Mesodermal cell (in vitro differentiated cells): ENCODE results near the gene MIPEP.

Experiments used
- H3K27ac ChIP-seq: 2 replicates; pipeline ENCODE4 v1.7.0; 2013; ENCODE audit warnings: mild to moderate bottlenecking, low read depth, low read length, moderate library complexity; ENCODE audit not compliant: severe bottlenecking
- H3K36me3 ChIP-seq: 2 replicates; pipeline ENCODE4 v1.7.1; 2013; ENCODE audit warnings: mild to moderate bottlenecking, low read length, moderate library complexity; ENCODE audit not compliant: control insufficient read depth, insufficient read depth
- H3K4me1 ChIP-seq: one replicate; pipeline ENCODE4 v1.7.1; 2013; ENCODE audit warnings: mild to moderate bottlenecking, low read length; ENCODE audit not compliant: insufficient read depth, control insufficient read depth, poor library complexity, severe bottlenecking
- H3K4me3 ChIP-seq: 2 replicates; pipeline ENCODE4 v1.7.0; 2013; ENCODE audit warnings: low read length, control low read depth, mild to moderate bottlenecking; ENCODE audit not compliant: insufficient read depth, poor library complexity, severe bottlenecking; ENCODE audit errors: extremely low read depth
- H3K9me3 ChIP-seq: 2 replicates; pipeline ENCODE4 v1.7.1; 2013; ENCODE audit warnings: mild to moderate bottlenecking, low read length, moderate library complexity; ENCODE audit not compliant: control insufficient read depth
- WGBS, 2 experiments: methylation state at CpG; one replicate each; pipeline ENCODE4 v1.1.5; 2013; ENCODE audit warnings: missing lambda C conversion rate in 2 of 2; ENCODE audit not compliant: insufficient coverage in 2 of 2; 5-methylcytosine and 5-hydroxymethylcytosine counted together

Gene MIPEP

DNA sequence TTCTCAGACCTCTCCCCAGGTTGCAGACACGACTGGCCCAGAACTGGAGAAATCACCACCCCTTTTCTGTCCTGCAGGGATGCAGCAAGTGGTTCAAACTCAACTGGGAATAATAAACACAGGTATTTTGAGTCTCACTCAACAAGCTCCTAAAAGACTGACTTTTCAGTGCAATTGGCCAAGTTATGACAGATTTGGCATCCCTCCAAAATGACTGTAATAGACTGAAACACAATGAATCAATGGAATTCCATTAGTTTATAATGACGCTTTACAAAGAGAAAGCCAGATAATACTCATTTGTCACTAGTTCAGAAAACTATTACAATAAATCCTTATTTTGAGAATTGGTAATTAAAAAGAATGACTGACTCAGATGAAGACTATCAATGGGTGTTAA lies 38.1 kb downstream of the MIPEP start:
- H3K27ac ChIP-seq = no peak overlapping the region
- 83 to 86% methylated on average over 1 of the region's 2 CpGs for whole genome bisulfite sequencing, 2 experiments
- no peaks in the 10 kb centered on the region for H3K9me3 ChIP-seq
- no peaks in the 10 kb centered on the region for H3K36me3 ChIP-seq
- H3K4me3 ChIP-seq = no peak overlapping the region
- peaks cover 3% of the 10 kb centered on the region for H3K4me1 ChIP-seq

- Histone ChIP-seq H3K9me3 (no peaks in the 10 kb centered on the region), H3K27ac (no peak overlapping the region), H3K4me1 (peaks cover 3% of the 10 kb centered on the region), H3K4me3 (no peak overlapping the region), H3K36me3 (no peaks in the 10 kb centered on the region)
- WGBS, 2 experiments = no CpG with 5 or more reads among the region's 1 CpG
These were observed 39.1 kb downstream of the MIPEP start for GRCh38 chr13:23850134-23850533.

DNA sequence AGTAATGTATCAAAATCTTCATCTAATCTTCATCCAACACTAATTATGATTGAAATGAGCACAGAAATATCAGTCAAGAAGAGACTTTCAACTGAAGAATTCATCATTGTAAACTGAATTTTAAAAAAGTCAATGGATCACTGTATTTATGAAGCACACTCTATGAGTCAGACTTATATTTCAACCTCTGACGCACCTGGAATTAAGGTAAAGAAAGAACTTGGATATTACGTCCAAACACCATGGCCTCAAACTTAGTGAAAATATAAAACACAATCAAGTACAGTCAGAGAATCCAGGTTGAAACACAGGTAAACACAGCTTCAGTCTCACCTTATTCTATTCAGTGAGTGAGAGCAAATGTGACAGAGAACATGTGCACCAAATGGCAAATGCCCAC lies 39.5 kb downstream of the MIPEP start:
- no peak overlapping the region for H3K4me3 ChIP-seq
- H3K9me3 ChIP-seq = no peaks in the 10 kb centered on the region
- peaks cover 3% of the 10 kb centered on the region for H3K4me1 ChIP-seq
- no peak overlapping the region for H3K27ac ChIP-seq
- 100% methylated on average over 1 of the region's 2 CpGs; no CpG with 5 or more reads in 1 of the 2 experiments for WGBS, 2 experiments
- H3K36me3 ChIP-seq = no peaks in the 10 kb centered on the region

- Histone ChIP-seq H3K27ac (no peak overlapping the region), H3K4me3 (no peak overlapping the region), H3K4me1 (peaks cover 3% of the 10 kb centered on the region), H3K36me3 (no peaks in the 10 kb centered on the region), H3K9me3 (no peaks in the 10 kb centered on the region)
- WGBS, 2 experiments = 80 to 85% methylated on average over 7 of the region's 8 CpGs
These were observed 40.5 kb downstream of the MIPEP start for GRCh38 chr13:23848646-23849141.

GRCh38 chr13:23848019-23848418 lies 41.2 kb downstream of the MIPEP start:
- peaks cover 3% of the 10 kb centered on the region for H3K4me1 ChIP-seq
- H3K4me3 ChIP-seq = no peak overlapping the region
- WGBS, 2 experiments = 86 to 94% methylated on average over 1 to 2 of the region's 2 CpGs
- no peaks in the 10 kb centered on the region for H3K9me3 ChIP-seq
- no peak overlapping the region for H3K27ac ChIP-seq
- no peaks in the 10 kb centered on the region for H3K36me3 ChIP-seq

DNA sequence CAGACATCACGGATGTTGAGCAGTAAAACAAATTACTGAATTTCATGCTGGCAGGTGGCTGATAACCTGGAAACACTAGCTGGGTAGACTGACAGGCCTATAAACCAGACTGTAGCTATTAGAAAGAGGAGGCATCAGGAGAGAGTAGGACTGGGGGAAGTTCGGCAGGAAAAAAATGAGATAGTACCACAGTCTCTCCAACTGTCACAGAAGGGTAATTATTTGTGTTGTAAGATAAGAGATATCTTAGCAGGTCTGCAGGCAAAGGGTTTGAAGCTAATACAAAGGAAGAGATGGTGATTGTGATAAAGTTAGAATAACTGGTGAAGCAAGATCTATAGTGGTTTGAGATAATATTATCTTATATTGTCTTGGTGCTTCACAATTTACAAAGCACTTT lies 41.7 kb downstream of the MIPEP start:
- Histone ChIP-seq H3K9me3 (no peaks in the 10 kb centered on the region), H3K27ac (no peak overlapping the region), H3K4me1 (peaks cover 3% of the 10 kb centered on the region), H3K4me3 (no peak overlapping the region), H3K36me3 (no peaks in the 10 kb centered on the region)
- WGBS, 2 experiments = 77 to 90% methylated on average over 2 of the region's 2 CpGs

DNA sequence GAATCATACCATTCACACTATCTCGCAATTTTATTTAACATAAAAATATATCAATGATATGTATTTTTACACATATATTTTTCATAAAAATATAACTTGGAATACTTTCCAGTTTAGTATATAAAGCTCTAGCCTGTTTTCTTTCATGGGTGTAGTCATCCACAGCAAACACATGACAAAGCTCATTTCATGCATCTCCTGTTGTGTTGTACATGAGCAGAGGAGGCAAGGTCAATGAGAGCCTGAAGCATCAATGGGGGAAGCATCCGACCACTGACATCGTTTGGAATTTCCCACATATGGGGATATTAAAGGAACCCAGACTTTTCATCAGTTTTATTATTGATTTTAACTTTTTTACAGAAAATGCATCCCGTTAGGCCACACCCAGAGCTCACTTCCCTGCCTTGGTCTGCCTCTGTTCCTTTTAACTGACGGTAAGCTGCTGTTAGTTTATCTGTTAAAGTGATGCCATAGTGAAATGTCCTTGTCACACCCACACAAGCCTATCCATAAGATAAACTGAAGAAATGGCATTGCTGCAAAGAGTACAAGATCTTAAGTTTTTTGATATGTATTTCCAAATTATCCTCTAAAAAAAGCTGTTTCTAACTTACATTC lies 44.0 kb downstream of the MIPEP start:
- Histone ChIP-seq H3K27ac (no peak overlapping the region), H3K4me3 (no peak overlapping the region), H3K4me1 (peaks cover 3% of the 10 kb centered on the region), H3K9me3 (no peaks in the 10 kb centered on the region), H3K36me3 (no peaks in the 10 kb centered on the region)
- no CpG with 5 or more reads among the region's 5 CpGs for WGBS, 2 experiments

DNA sequence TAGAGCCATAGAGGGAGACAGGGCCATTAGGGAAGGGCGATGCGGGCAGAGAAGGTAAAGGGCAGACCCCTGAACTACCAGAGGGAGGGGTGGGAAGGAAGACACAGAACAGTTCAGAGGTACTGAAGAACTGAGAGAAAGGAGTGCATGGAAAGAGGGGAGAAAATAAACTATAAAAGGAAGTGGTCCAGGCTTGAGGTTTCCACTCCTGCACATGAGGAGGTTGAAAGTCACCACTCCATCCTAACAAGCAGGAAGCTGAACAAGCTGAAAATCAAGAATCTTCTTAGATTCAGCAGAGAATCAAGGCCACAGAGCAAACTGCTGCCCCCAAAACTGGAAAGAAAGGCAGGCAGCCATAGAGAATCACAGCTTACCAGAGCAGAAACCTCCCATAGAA lies 45.1 kb downstream of the MIPEP start:
- WGBS, 2 experiments = 100% methylated on average over 2 of the region's 2 CpGs
- peaks cover 3% of the 10 kb centered on the region for H3K4me1 ChIP-seq

DNA sequence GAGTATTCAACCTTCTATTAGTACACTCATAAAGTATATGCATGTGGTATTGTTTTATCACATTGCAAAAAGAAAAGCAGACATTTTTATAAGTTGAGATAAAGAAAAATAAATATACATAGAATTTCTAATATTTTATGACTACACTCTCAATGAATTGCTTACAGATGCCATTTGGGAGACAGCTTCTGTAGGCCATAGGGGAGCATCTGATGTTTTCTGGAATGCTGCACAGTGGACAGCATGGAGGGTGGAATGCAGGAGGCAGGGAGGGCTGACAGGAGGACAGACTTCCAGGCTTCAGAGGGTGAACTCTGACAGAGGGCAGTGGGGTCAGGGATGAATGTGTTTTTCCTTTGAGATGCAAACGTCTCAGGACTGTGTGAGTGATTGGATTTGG lies 45.8 kb downstream of the MIPEP start:
- Histone ChIP-seq H3K36me3 (no peaks in the 10 kb centered on the region), H3K9me3 (no peaks in the 10 kb centered on the region), H3K4me1 (peaks cover 1% of the 10 kb centered on the region), H3K27ac (no peak overlapping the region), H3K4me3 (no peak overlapping the region)
- 40 to 50% methylated on average over 1 of the region's 1 CpG for WGBS, 2 experiments

More for the DNA sequence above, 45.1 kb downstream of the MIPEP start:
- Histone ChIP-seq H3K9me3 (no peaks in the 10 kb centered on the region), H3K4me3 (no peak overlapping the region), H3K27ac (no peak overlapping the region), H3K36me3 (no peaks in the 10 kb centered on the region)

DNA sequence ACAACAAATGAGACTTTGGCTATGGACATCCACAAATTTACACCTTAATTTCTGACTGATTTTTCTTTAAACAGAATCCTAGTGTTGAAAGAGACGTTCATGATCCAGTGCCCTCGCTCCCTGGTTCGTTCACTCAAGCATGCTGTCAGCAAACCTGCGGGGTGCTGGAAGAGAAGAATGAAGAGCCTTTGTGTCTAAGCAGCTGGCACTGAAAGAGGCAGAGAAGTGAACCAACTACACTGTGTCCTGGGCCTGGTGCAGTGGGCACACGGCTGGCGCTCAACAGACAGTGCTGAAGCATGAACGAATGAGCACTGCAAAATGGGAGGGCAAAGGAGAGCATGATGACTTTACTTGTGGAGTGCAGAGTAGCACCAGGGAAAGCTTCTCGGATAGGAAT lies 46.8 kb downstream of the MIPEP start:
- Histone ChIP-seq H3K27ac (no peak overlapping the region), H3K36me3 (no peaks in the 10 kb centered on the region), H3K4me3 (no peak overlapping the region), H3K4me1 (no peaks in the 10 kb centered on the region), H3K9me3 (no peaks in the 10 kb centered on the region)
- WGBS, 2 experiments = 91 to 93% methylated on average over 5 to 7 of the region's 8 CpGs

DNA sequence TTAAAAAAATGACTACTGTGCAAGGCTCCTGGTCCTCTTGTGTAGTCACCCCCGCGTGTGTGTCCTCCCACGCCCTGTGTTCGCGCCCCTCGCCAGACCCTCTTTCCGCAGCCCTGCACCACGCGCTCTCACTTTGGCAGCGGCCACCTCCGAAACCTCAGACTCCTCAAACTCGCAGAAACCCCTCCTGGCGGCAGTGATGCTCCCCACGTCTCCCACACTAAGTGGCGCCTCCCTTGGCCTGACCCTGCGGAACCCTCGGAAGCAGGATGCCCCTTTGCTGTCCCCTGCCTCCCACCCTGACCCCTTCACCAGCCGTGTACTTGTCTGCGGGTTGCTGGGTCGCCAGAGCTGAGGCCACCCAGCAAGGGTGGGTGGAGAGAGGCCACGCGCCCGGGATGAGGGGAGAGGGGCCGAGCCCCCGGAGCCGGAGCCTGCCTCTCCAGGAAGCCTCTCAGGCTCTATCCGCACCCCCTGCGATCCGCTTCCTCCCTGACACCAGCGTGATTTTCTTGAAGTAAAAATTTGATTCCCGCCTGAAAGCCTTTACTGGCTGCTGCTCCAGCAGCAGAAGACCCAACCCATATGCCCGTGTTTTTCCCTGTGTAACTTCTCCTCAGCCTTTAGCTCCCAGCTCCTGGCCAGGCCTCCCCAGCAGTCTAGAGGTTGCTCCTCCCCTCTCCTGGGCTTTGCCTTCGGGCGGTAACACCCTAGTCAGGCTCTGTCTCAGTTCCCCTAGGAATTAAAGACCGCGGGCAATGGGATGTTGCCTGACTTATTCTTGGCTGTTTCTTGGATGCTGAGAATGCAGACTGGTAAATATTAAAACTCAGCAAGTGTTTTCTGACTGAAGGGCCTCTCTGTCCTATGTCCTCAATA lies 55.2 kb downstream of the MIPEP start:
- Histone ChIP-seq H3K4me1 (no peaks in the 10 kb centered on the region), H3K4me3 (no peak overlapping the region), H3K9me3 (no peaks in the 10 kb centered on the region), H3K36me3 (no peaks in the 10 kb centered on the region), H3K27ac (no peak overlapping the region)
- 90 to 98% methylated on average over 27 to 28 of the region's 36 CpGs for WGBS, 2 experiments
